ENCODE measurements around the gene SLC16A12. TPM values are rescaled to one million over a fixed set of nuclear protein-coding genes. Genes with fewer than 3 reads are reported as not detected.

Gene SLC16A12
- total and polyA plus RNA-seq, 4 donors = 0.03 to 10.7 (median 0.94) TPM

DNA sequence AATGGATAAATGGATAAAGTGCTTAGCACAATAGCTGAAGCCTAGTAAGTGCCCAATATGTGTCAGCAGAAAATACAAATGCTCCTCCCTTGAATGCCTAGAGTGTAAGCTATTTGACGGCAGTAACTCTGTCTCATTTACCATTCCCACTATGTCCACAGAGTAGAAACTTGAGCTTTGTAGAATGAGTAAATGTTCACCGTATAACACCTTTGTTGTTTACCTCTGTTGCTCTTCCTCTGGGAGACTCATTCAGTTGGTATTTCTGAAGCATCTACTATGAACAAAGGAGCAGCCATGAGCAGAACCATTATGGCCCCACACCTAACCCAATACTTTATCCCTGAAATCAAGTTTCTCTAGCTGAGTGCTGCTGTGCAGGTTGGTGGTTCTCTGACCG lies 8.4 kb upstream of the SLC16A12 start:
- Histone ChIP-seq H3K4me1 (ENCODE audit: control insufficient read depth in 4 of 4, insufficient read depth in 4 of 4, low read length in 3 of 4) (peaks cover 0 to 9% (median 4%) of the 10 kb centered on the region in 4 donors), H3K27ac (ENCODE audit: low read depth in 1 of 2, low read length in 2 of 2) (no peak overlapping the region), H3K9me3 (ENCODE audit: control insufficient read depth in 4 of 4, low read length in 3 of 4) (no peaks in the 10 kb centered on the region), H3K36me3 (ENCODE audit: control insufficient read depth in 4 of 4, insufficient read depth in 3 of 4, low read depth in 1 of 4, low read length in 3 of 4) (no peaks in the 10 kb centered on the region), H3K9ac (ENCODE audit: low read depth in 1 of 2, low read length in 2 of 2) (no peak overlapping the region), H3K4me3 (ENCODE audit: low read depth in 1 of 3, low read length in 3 of 3) (no peak overlapping the region), H3K27me3 (ENCODE audit: control insufficient read depth in 4 of 4, insufficient read depth in 4 of 4, low read length in 3 of 4) (no peaks in the 10 kb centered on the region)
- no peak for DNase-seq (ENCODE audit: low spot score)
- WGBS = 93% methylated on average over 3 of the region's 3 CpGs
- TF ChIP-seq NR2F2 (IDR thresholded peaks at IDR 0.05) (no peak), ATF3 (IDR thresholded peaks at IDR 0.05) (no peak), ZBTB33 (IDR thresholded peaks at IDR 0.05) (no peak), JUND (IDR thresholded peaks at IDR 0.05) (no peak), TAF1 (conservative IDR thresholded peaks at IDR 0.05) (no peak), RXRA (IDR thresholded peaks at IDR 0.05) (no peak), REST (IDR thresholded peaks at IDR 0.05) (no peak), FOXA1 (IDR thresholded peaks at IDR 0.05) (no peak), HNF4G (IDR thresholded peaks at IDR 0.05) (no peak), FOXA2 (IDR thresholded peaks at IDR 0.05) (no peak), YY1 (IDR thresholded peaks at IDR 0.05) (no peak), SP1 (IDR thresholded peaks at IDR 0.05) (no peak), EGR1 (IDR thresholded peaks at IDR 0.05; ENCODE audit: low read depth in 2 of 2) (no peak)
- TF ChIP-seq, protein P1, sequence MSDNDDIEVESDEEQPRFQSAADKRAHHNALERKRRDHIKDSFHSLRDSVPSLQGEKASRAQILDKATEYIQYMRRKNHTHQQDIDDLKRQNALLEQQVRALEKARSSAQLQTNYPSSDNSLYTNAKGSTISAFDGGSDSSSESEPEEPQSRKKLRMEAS (IDR thresholded peaks at IDR 0.05) = no peak
- TF ChIP-seq, protein P2, sequence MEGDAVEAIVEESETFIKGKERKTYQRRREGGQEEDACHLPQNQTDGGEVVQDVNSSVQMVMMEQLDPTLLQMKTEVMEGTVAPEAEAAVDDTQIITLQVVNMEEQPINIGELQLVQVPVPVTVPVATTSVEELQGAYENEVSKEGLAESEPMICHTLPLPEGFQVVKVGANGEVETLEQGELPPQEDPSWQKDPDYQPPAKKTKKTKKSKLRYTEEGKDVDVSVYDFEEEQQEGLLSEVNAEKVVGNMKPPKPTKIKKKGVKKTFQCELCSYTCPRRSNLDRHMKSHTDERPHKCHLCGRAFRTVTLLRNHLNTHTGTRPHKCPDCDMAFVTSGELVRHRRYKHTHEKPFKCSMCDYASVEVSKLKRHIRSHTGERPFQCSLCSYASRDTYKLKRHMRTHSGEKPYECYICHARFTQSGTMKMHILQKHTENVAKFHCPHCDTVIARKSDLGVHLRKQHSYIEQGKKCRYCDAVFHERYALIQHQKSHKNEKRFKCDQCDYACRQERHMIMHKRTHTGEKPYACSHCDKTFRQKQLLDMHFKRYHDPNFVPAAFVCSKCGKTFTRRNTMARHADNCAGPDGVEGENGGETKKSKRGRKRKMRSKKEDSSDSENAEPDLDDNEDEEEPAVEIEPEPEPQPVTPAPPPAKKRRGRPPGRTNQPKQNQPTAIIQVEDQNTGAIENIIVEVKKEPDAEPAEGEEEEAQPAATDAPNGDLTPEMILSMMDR (IDR thresholded peaks at IDR 0.05; ENCODE audit: low read depth, low read length, missing input control) = no peak

DNA sequence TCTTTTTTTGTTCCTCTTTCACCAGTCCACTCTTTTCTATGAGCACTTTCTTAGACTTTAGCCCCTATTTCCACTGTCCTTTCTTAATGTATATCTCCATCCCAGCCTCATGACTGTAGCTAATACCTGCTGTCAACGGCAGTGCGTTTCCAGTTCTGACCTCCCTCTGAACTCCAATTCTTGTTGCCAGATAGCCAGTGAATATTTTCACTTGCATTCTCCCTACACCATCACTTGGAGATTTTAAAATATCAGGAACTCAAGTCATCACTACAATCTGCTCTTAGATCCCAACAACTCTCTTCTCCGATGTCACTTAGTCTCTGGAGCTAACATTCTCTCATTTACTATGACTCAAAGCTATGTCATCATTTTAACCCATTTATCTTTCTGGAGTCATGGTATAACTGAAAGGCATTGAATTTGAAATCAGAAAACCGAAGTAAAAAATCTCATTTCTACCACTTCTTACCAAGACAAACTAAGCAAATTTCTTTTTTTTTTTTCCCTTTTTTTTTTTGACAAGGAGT lies 5.1 kb upstream of the SLC16A12 start:
- TF ChIP-seq RAD21 (IDR thresholded peaks at IDR 0.05) (no peak), TAF1 (conservative IDR thresholded peaks at IDR 0.05) (no peak), JUND (IDR thresholded peaks at IDR 0.05) (no peak), ATF3 (IDR thresholded peaks at IDR 0.05) (no peak), NR2F2 (IDR thresholded peaks at IDR 0.05) (no peak)
- TF ChIP-seq, protein P1 (IDR thresholded peaks at IDR 0.05) = no peak
- H3K4me1 ChIP-seq (ENCODE audit: control insufficient read depth in 4 of 4, insufficient read depth in 4 of 4, low read length in 3 of 4) = peaks cover 0 to 6% (median 4%) of the 10 kb centered on the region in 4 donors
- no peaks in the 10 kb centered on the region for H3K27me3 ChIP-seq (ENCODE audit: control insufficient read depth in 4 of 4, insufficient read depth in 4 of 4, low read length in 3 of 4)
- no peak overlapping the region for H3K27ac ChIP-seq (ENCODE audit: low read depth in 1 of 2, low read length in 2 of 2)
- no peaks in the 10 kb centered on the region for H3K36me3 ChIP-seq (ENCODE audit: control insufficient read depth in 4 of 4, insufficient read depth in 3 of 4, low read depth in 1 of 4, low read length in 3 of 4)
- no peak for DNase-seq (ENCODE audit: low spot score)
- H3K9me3 ChIP-seq (ENCODE audit: control insufficient read depth in 4 of 4, low read length in 3 of 4) = no peaks in the 10 kb centered on the region
- H3K9ac ChIP-seq (ENCODE audit: low read depth in 1 of 2, low read length in 2 of 2) = no peak overlapping the region
- WGBS = 94% methylated on average over 4 of the region's 4 CpGs
- no peak overlapping the region for H3K4me3 ChIP-seq (ENCODE audit: low read depth in 1 of 3, low read length in 3 of 3)

All from liver (tissue), 9 donors.